Measurements from ENCODE around the gene CASP2. TPM values are rescaled to one million over a fixed set of nuclear protein-coding genes. Genes with fewer than 3 reads are reported as not detected.

CASP2 gene
- total and polyA plus RNA-seq, 2 of the 13 experiments (the other 11 are each of a cell fraction or from before 2014, with no cell fraction given), result 10.2 to 13.7 TPM

- TF ChIP-seq HDAC6 (IDR thresholded peaks at IDR 0.05; ENCODE audit: low read depth, low read length), result no peak
- 0 out of 4 replicates have a peak, but pooled peaks of 1 of the 2 experiments have one; percentile 28 for TF ChIP-seq KLF16 (CRISPR knock-in tag; IDR thresholded peaks at IDR 0.05)
- TF ChIP-seq NFKBIZ (CRISPR knock-in tag; IDR thresholded peaks at IDR 0.05), result no peak
- TF ChIP-seq GATA4 (IDR thresholded peaks at IDR 0.05; ENCODE audit: borderline replicate concordance, low read depth), result no peak
- TF ChIP-seq ZBTB33 (CRISPR knock-in tag; IDR thresholded peaks at IDR 0.05), result 0 out of 2 replicates have a peak, but pooled peaks have one; percentile 21
- no peak for TF ChIP-seq MYNN (CRISPR knock-in tag; IDR thresholded peaks at IDR 0.05; ENCODE audit: low read depth)
- no peak for TF ChIP-seq CENPT (CRISPR knock-in tag; IDR thresholded peaks at IDR 0.05; ENCODE audit: low read depth)
- no peak for TF ChIP-seq CERS6 (CRISPR knock-in tag; IDR thresholded peaks at IDR 0.05)
- peak; percentile 65; the same call in 1 of the 2 replicates for TF ChIP-seq SALL1 (CRISPR knock-in tag; IDR thresholded peaks at IDR 0.05)
- TF ChIP-seq PITX1 (CRISPR knock-in tag; IDR thresholded peaks at IDR 0.05), result no peak; the same call in 1 of the 2 replicates
- TF ChIP-seq SAFB2 (CRISPR knock-in tag; IDR thresholded peaks at IDR 0.05; ENCODE audit: borderline replicate concordance, low read depth), result no peak
- TF ChIP-seq ATF4 (CRISPR knock-in tag; IDR thresholded peaks at IDR 0.05), result no peak
- TF ChIP-seq STAT5B (CRISPR knock-in tag; IDR thresholded peaks at IDR 0.05), result no peak
- no peak for TF ChIP-seq ZNF572 (CRISPR knock-in tag; IDR thresholded peaks at IDR 0.05)
- peak; percentile 81 for TF ChIP-seq ZMYM4 (CRISPR knock-in tag; IDR thresholded peaks at IDR 0.05)
- TF ChIP-seq SRSF4 (IDR thresholded peaks at IDR 0.05; ENCODE audit: low read depth, low read length, poor library complexity, severe bottlenecking), result no peak
- no peak for TF ChIP-seq POGK (CRISPR knock-in tag; conservative IDR thresholded peaks at IDR 0.05)
- no peak for TF ChIP-seq LRRFIP1 (CRISPR knock-in tag; conservative IDR thresholded peaks at IDR 0.05)
- TF ChIP-seq ZNF280B (CRISPR knock-in tag; IDR thresholded peaks at IDR 0.05; ENCODE audit: borderline replicate concordance), result no peak
These were observed 39.3 kb upstream of the CASP2 start (continued) for GRCh38 chr7:143248761-143249354.
